Stimulated activated CD4-positive, alpha-beta T cell treated with anti-CD3 and anti-CD28 coated beads, Interleukin-4, amount 100 ng/mL, for 4 hours (primary cell): ENCODE results near the gene PAQR6.
A peak's percentile ranks its signal among the peaks of the same experiment; 100 is the strongest.

Experiments used
- DNase-seq, 2 experiments: peaks; one replicate each; pipeline ENCODE4 v3.0.0-alpha.2; 2020

Gene PAQR6

DNA sequence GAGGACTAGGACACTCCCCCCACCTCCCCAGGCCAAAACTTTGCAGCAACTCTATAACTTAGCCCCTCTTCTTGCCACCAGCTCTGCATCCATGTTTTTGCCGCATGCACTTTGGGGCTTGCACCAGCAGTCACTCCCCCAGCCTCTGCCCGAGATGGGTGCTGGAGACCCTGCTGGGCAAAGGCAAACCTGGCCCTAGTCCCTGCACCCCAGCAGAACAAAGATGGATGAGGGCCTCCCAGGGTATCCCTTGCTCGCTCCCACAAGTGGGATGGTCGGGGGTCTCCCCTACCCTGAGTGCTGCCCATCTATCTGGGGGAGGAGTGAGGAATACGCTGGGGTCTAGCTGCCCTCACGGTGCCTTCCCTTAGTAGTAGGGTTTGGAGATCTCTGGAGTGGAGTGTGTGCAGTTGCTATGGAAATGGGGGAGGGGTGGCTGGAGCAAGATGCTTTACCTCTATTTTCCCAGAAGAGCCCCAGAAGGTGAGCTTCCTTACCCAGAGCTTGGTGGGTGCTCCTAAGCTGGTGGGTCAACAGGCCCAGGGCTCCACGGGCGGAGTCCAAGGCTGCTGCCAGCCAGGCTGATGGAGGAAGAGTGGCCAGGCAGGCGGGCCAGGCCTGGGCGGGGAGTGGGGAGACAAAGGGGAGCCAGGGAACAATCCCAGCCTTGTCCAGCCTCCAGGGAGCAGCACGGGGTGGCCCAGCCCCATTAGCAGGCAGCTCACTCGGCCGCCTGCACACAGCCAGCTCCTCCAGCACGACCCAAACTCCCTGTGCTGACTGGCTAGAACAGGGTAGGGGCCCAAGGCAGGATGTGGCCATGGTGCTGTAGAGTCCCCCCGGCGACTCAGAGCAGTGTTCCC, at the start of gene PAQR6:
PAQR6 (minus strand) TSS at position 597 of the 863 bp plus-strand sequence. CDS start 1,325 bp downstream, outside the sequence.
- DNase-seq, result no peak

DNA sequence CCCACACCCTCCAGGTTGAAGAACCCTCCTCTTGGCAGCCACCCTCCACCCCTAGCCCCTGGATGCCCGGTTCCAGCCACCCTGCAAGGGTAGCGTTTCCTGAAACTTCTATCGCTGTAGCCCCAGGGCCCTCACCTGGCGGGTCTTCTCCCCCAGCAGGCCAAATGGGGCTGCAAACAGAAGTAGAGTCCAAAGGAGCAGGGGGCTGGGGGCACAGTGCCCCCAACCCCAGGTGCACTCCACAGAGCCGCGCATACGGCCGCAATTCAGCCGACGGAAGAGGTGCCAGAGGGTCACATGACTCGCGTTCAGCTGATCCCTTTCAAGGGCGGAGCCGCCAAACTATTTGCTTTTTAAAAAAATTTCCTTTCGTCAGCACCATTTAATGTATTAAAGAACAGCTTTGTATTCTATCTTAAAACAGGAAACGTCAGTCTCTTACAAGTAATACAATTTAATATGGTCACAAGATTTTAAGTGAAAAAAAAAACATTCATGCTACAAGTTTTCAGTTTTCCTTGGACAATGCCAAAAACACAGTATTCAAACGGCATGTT, 47.6 kb upstream of the PAQR6 start, which contains the start of gene GLMP:
GLMP (minus strand) TSS at position 289 of the 557 bp plus-strand sequence; CDS start at position 255, 34 bp downstream.
- peak; percentile 41 for DNase-seq

GRCh38 chr1:156293895-156294294, 46.0 kb upstream of the PAQR6 start:
- no peak for DNase-seq

DNA sequence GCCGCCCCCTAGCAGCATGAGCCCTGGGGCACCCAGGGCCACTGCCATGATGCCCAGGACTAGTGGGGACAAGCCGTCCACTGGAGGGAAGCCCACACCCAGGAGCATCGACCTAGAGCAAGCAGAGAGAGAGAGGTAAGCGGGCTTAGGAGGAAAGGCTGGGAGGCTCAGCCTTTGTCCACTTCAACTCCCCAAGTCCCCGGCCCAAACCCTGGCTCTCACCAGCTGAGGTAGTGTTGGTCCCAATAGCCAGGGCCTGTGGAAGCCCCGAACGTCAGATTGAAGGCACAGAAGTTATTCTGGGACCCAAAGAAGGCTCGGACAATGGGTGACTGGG, 45.2 kb upstream of the PAQR6 start:
- DNase-seq, result no peak

DNA sequence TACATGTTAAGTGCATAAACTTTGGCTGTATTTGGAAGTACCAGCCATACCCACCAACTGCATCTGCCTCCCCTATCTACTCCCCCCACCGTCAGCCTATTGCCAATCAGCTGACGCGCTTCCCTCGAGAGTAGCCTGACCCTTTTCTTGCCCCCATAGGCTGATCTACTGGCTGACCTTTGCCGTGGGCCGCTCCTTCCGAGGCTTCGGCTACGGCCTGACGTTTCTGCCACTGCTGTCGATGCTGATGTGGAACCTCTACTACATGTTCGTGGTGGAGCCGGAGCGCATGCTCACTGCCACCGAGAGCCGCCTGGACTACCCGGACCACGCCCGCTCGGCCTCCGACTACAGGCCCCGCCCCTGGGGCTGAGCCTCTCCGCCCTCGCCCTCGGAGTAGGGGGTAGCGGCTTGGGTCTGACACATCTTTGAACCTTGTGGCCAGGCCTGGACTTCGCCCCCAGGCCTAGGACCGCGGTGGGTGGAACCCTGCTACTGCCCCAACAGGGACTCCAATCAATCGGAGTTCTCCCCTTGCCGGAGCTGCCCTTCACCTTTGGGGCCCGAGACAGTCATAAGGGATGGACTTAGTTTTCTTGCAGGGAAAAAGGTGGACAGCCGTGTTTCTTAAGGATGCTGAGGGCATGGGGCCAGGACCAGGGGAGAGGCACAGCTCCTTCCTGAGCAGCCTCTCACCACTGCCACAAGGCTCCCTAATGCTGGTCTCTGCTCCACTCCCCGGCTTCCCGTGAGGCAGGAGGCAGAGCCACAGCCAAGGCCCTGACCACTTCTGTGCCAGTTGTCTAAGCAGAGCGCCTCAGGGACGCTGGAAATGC, 43.6 kb upstream of the PAQR6 start:
- DNase-seq, result peak in 1 of 2 experiments; percentile 18

- DNase-seq, result no peak
These were observed 42.0 kb upstream of the PAQR6 start for GRCh38 chr1:156289857-156290256.

DNA sequence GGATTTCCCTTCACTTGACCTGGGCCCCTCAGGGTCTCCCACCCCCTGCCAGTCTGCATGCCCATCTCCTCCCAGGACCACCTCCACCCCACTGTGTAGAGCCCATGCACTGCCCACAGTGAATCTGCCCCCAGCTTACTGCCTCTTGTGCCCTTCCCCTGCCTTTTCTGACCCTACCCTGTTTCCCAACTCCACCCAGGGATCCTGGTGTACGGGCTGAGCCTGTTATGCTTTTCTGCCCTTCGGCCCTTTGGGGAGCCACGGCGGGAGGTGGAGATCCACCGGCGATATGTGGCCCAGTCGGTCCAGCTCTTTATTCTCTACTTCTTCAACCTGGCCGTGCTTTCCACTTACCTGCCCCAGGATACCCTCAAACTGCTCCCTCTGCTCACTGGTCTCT, 38.2 kb upstream of the PAQR6 start:
- no peak for DNase-seq

- no peak for DNase-seq
These were observed 37.6 kb upstream of the PAQR6 start for GRCh38 chr1:156285437-156285836.

DNA sequence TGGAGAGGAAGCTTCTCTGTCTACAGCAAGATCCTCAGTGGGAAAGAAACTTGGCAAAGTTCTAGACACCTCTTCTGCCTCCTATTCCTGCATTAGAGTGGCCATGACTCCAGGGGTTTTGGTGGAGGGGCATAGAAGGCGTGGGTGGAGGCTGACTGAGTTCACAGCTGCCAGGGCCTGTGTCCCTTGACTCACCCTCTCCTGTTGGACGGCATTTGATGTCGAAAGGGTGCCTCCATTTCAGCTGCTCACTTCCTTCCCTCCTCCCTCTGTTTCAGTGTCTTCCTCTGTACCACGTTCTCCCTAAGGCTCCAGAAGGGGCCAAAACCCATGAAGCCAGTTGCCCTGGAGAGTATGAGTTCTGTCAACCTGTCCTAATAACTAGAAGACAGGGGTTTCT, 36.9 kb upstream of the PAQR6 start:
- DNase-seq, result no peak

GRCh38 chr1:156284112-156284511, 36.3 kb upstream of the PAQR6 start, which contains the start of gene TMEM79:
TSS of gene TMEM79 (plus strand) at chr1:156284325. CDS start at chr1:156285227, 902 bp downstream.
- no peak for DNase-seq

- no peak for DNase-seq
These were observed 35.7 kb upstream of the PAQR6 start for GRCh38 chr1:156283521-156283920.

- DNase-seq, result peak; percentile 92 to 96
These were observed 34.8 kb upstream of the PAQR6 start, which contains the start of gene SMG5 for GRCh38 chr1:156282479-156283222. TSS of gene SMG5 (minus strand) at chr1:156282825. CDS start at chr1:156282680, 145 bp downstream.

- peak in 1 of 2 experiments; percentile 10 for DNase-seq
These were observed 34.0 kb upstream of the PAQR6 start for GRCh38 chr1:156281693-156282478.

GRCh38 chr1:156281281-156281680, 33.4 kb upstream of the PAQR6 start:
- DNase-seq, result peak; percentile 36 to 53

DNA sequence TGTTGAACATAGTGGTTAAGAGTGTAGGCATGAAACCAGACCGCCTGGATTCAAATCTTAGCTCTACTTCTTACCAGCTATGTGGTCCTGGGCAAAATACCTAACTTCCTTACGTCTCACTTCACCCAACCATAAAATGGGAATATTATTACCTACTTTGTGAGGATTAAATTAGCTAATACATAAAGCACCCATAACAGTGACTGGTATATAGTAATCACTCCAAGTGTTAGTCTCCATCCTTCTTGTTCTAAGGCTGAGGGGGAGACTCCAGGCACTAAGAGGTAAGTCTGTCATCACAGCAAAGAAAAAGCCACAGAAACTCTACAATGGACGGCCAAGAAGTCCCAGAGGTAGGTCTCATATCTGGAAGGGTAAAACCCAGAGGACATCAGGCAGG, 32.0 kb upstream of the PAQR6 start:
- no peak for DNase-seq

DNA sequence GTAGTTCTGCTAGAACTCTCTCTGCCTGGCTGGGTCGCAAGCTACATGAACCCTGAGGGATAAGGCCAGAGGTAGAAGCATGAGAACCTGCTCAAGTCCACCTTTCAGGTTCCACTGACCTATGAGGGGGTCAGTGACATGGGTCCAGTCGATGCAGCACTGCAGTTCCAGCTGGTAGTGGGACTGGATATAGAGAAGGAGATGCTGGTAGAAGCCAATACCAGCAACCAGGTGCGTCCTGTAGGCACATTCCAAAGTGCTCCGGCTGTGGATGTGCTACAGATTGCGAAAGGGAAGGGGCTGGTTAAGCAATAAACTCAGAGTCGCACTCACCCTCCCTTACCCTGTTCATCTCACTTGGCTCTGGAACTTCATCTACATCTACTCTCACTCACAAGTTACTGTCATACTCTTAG, 29.1 kb upstream of the PAQR6 start:
- DNase-seq, result no peak

GRCh38 chr1:156276532-156276931, 28.7 kb upstream of the PAQR6 start:
- no peak for DNase-seq

GRCh38 chr1:156270314-156270713, 22.5 kb upstream of the PAQR6 start:
- no peak for DNase-seq

- DNase-seq, result no peak
These were observed 20.5 kb upstream of the PAQR6 start for GRCh38 chr1:156268336-156268735.

DNA sequence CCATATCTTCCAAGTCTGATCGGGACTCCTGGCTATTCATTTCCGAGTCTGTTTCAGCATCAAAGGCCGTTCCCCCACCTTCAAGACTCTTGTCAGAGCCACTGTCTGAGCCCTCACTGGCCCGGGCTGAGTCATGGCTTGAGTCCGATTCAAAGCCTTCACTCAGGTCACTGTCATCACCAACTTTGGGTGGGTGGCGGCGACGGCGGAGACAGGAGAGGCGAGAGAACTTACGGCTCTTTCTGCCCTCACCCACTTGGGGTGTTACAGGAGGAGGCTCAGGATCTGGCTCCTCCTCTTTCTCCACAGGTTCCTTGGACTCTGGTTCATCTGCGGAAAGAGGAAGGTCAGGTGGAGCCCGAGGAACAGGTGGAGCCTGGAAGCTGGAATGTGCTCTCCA, 18.2 kb upstream of the PAQR6 start:
- DNase-seq, result no peak

- DNase-seq, result no peak
These were observed 15.4 kb upstream of the PAQR6 start for GRCh38 chr1:156263288-156263655.
